ENCODE data around the gene RNF208.

The RNF208 gene

DNA sequence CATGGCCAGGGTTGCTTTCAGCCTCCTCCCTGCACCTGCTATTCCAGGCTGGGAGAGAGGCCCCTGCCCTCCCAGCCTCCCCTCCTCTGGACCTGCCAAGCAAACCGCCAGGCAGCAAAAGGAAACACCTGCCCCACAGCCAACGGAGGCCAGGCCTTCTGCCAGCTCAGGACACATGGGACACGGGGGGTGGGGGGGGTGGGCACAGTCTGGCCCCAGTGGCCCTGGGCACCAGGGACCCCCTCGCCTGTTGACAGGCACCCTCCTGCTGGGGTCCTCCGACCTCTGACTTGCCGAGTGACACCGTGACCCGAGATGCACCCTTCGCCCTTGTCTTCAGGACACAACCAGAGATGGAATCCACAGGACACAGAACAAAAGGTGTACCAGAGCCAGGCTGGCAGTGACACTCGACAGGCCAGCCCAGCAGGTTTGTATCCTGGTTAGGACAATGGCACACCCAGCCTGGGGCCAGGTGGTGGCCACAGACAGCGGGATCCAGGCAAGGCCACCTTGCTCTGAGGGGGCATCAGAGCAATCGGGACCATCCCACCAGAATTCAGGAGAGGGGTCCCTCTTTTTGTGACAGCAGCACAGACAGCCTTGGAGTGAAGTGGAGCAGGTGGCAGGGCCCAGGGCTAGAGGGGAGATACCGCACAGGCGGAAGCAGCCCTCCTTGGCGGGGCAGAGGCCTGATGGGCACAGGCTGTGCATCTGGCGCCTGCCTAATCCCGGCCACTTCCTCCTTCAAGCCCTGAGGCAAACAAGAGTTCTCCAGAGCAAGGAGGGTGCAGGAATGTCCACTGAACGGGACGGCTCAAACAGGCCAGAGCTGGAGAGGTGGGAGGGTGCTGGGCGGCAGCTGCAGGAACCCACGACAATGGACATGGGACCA lies 48.9 kb downstream of the RNF208 start:
- DNase-seq, result no peak

- DNase-seq, result no peak
Measured at GRCh38 chr9:137171149-137171900, 50.7 kb downstream of the RNF208 start.

DNA sequence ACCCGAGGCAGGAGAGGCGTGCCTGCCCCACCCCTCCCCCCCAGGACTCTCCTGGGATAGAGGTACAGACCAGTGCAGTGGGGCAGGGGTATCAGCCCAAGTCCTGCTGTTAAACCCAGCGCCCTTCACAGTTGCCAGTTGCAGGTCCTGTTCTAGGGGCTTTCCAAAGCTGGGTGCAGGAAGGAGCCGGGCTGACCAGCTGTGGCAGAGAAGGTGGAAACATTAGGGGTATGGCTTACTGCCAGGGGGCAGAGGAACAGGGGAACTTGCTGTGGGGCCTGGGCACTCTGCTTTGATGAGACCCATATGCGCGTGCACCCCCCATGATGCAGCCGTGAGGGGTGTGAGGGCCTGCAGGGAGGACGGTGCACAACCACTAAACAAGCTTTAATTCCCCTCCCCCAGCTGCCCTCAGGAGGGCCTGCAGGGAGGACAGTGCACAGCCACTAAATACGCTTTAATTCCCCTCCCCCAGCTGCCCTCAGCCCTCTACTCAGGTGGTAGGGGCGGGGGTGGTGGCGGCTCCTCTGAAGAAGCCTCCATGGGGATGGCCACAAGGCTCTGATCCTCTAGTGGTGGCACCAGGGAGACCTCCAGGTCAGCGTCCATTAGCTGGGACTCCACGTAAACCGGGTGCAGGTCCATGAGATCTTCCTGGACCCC lies 51.4 kb downstream of the RNF208 start:
- DNase-seq, result no peak
